ENCODE data around the gene GALNT18. TPM values are rescaled to one million over a fixed set of nuclear protein-coding genes. Genes with fewer than 3 reads are reported as not detected.

GALNT18 gene
- total and polyA plus RNA-seq, 2 of the 4 experiments (the other 2 are of a cell fraction): 9.5 to 11.3 TPM

DNA sequence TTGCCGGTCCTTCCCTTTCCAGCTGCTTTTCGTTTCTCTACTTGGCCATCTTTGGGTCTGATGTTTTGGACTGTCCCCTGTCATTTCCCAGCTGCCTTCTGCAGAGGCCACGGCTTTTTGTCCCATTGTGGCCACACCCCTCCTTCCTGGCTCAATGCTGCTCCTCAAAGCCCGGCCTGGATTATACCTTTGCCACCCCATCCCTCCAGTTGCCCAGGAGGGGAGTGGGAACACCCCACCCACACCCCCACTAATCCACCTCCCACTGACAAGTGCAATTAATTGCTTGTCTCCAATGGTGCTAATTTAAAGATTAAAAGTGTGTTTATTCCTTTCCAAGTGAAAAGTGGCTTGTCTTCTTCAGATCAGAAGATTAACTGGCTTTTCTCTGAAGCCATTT, 234.6 kb downstream of the GALNT18 start:
- Histone ChIP-seq H3K4ac (ENCODE audit: low read depth, low read length) (no peak overlapping the region), H3K4me1 (ENCODE audit: control insufficient read depth, insufficient read depth, low read length) (peaks cover 5% of the 10 kb centered on the region), H2AFZ (replicated peaks; ENCODE audit: low read length, poor library complexity) (no peak overlapping the region), H2BK120ac (ENCODE audit: low read depth, low read length) (no peak overlapping the region), H4K5ac (ENCODE audit: low read depth, low read length) (no peak overlapping the region), H3K56ac (ENCODE audit: extremely low read depth, insufficient read depth, low read length) (no peak overlapping the region), H2BK20ac (ENCODE audit: low read depth, low read length) (no peak overlapping the region), H3K23ac (ENCODE audit: low read depth, low read length) (no peak overlapping the region), H2BK5ac (ENCODE audit: low read depth, low read length, poor library complexity, severe bottlenecking) (no peak overlapping the region), H3K4me2 (ENCODE audit: low read depth, low read length) (no peak overlapping the region), H3K18ac (ENCODE audit: low read depth, low read length) (no peak overlapping the region), H2AK9ac (replicated peaks; ENCODE audit: low read depth, low read length, poor library complexity) (no peak overlapping the region), H3K79me1 (ENCODE audit: low read depth in 1 of 2, low read length in 2 of 2) (no peaks in the 10 kb centered on the region; a peak in 1 of 4 replicates), H3K27ac (ENCODE audit: insufficient read depth, low read length) (no peak overlapping the region), H4K91ac (ENCODE audit: insufficient read depth, low read depth, low read length) (no peak overlapping the region), H3K27me3 (ENCODE audit: control insufficient read depth, insufficient read depth, low read length) (peaks cover 5% of the 10 kb centered on the region; the same call in 1 of the 2 replicates), H2BK15ac (ENCODE audit: low read depth, low read length) (no peak overlapping the region), H2AK5ac (ENCODE audit: low read depth, low read length) (no peak overlapping the region), H3K9ac (ENCODE audit: low read depth, low read length) (no peak overlapping the region), H4K8ac (ENCODE audit: low read depth in 2 of 2, low read length in 2 of 2) (no peak overlapping the region), H3K9me1 (ENCODE audit: insufficient read depth, low read length) (no peaks in the 10 kb centered on the region; the same call in 1 of the 2 replicates), H3K14ac (replicated peaks; ENCODE audit: low read depth, low read length) (no peak overlapping the region), H4K20me1 (ENCODE audit: insufficient read depth, low read length) (no peaks in the 10 kb centered on the region), H3K4me3 (ENCODE audit: insufficient read depth, low read depth, low read length) (no peak overlapping the region), H3K9me3 (ENCODE audit: control insufficient read depth, insufficient read depth, low read length) (no peaks in the 10 kb centered on the region), H3K36me3 (ENCODE audit: control insufficient read depth, insufficient read depth, low read length) (no peaks in the 10 kb centered on the region)
- BruUV-seq (replicated peaks): no TSS peak
- ATAC-seq (ENCODE audit: low read depth) (no peak), DNase-seq (no peak)
- intact Hi-C loops (cut with micrococcal nuclease): no loop called here
- dilution Hi-C loops (cut with HindIII; ENCODE audit: low sequenced_read_pairs, unreplicated experiment): no loop called here
- 83% methylated on average over 1 of the region's 4 CpGs; no CpG with 5 or more reads in 1 of the 2 experiments for WGBS, 2 experiments (ENCODE audit: extremely low coverage in 2 of 2, insufficient read length in 1 of 2)
- TF ChIP-seq, protein P1, sequence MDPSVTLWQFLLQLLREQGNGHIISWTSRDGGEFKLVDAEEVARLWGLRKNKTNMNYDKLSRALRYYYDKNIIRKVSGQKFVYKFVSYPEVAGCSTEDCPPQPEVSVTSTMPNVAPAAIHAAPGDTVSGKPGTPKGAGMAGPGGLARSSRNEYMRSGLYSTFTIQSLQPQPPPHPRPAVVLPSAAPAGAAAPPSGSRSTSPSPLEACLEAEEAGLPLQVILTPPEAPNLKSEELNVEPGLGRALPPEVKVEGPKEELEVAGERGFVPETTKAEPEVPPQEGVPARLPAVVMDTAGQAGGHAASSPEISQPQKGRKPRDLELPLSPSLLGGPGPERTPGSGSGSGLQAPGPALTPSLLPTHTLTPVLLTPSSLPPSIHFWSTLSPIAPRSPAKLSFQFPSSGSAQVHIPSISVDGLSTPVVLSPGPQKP (IDR thresholded peaks at IDR 0.05; ENCODE audit: borderline replicate concordance, low read depth, low read length): no peak
- TF ChIP-seq RFX5 (IDR thresholded peaks at IDR 0.05; ENCODE audit: low read depth, low read length): no peak
- no peak for TF ChIP-seq MAZ (IDR thresholded peaks at IDR 0.05; ENCODE audit: borderline replicate concordance, low read depth, low read length)
- in situ Hi-C loops (cut with MboI; ENCODE audit: low sequenced_read_pairs): no loop called here
- POLR2A ChIA-PET (ENCODE audit: unreplicated experiment): no interaction called here
- CTCF ChIA-PET: interaction anchor here (1.0 kb wide), 1 partner anchor 13 kb away, joined by 3 read pairs; no protein-coding TSS in a partner anchor

All from IMR-90 (cell line).